HepG2 (cell line): Measurements from ENCODE around the gene AKAP9. TPM values are rescaled to one million over a fixed set of nuclear protein-coding genes. Genes with fewer than 3 reads are reported as not detected.

Experiments used
- DNMT1 ChIP-seq: sonication (generic); formaldehyde crosslinking; IDR thresholded peaks from 2 replicates; pipeline ENCODE4 v1.5.1; 2020; ENCODE audit warnings: mild to moderate bottlenecking, missing genetic modification reagents
- HOXA5 ChIP-seq: sonication (generic); formaldehyde crosslinking; IDR thresholded peaks from 2 replicates; pipeline ENCODE4 v1.4.0; 2020; ENCODE audit warnings: missing genetic modification reagents
- HOXD1 ChIP-seq: sonication (generic); formaldehyde crosslinking; IDR thresholded peaks from 2 replicates; pipeline ENCODE4 v1.5.0; 2020; ENCODE audit warnings: missing genetic modification reagents
- MAFG ChIP-seq: sonication (generic); formaldehyde crosslinking; IDR thresholded peaks from 2 replicates; pipeline ENCODE4 v1.5.1; 2020; ENCODE audit warnings: mild to moderate bottlenecking, missing genetic modification reagents
- MED13 ChIP-seq: sonication (generic); formaldehyde crosslinking; IDR thresholded peaks from 2 replicates; pipeline ENCODE4 v1.5.0; 2020; ENCODE audit warnings: missing genetic modification reagents
- PRDM10 ChIP-seq: sonication (generic); formaldehyde crosslinking; IDR thresholded peaks from 2 replicates; pipeline ENCODE4 v1.4.0; 2020; ENCODE audit warnings: low read depth, missing genetic modification reagents
- RBFOX2 ChIP-seq: fragments of 200-400 bp; formaldehyde crosslinking; IDR thresholded peaks from 2 replicates; pipeline ENCODE4 v1.6.1; 2017; ENCODE audit warnings: low read depth, mild to moderate bottlenecking, low read length
- RFXANK ChIP-seq: IDR thresholded peaks from 2 replicates; pipeline ENCODE4 v1.6.1; 2016
- TOE1 ChIP-seq: sonication (generic); formaldehyde crosslinking; IDR thresholded peaks from 2 replicates; pipeline ENCODE4 v1.4.0; 2020; ENCODE audit warnings: mild to moderate bottlenecking, missing genetic modification reagents
- ZBTB20 ChIP-seq: sonication (generic); formaldehyde crosslinking; IDR thresholded peaks from 2 replicates; pipeline ENCODE4 v1.8.1; 2023; ENCODE audit warnings: missing genetic modification reagents, low read depth, mild to moderate bottlenecking, borderline replicate concordance
- ZFP41 ChIP-seq: sonication (generic); formaldehyde crosslinking; IDR thresholded peaks from 2 replicates; pipeline ENCODE4 v1.4.0; 2020; ENCODE audit warnings: mild to moderate bottlenecking, missing genetic modification reagents, borderline replicate concordance
- ZNF20 ChIP-seq: sonication (generic); formaldehyde crosslinking; IDR thresholded peaks from 2 replicates; pipeline ENCODE4 v1.4.0; 2020; ENCODE audit warnings: mild to moderate bottlenecking, moderate library complexity, missing genetic modification reagents
- ZNF580 ChIP-seq: IDR thresholded peaks from 2 replicates; pipeline ENCODE4 v1.6.1; 2016; ENCODE audit warnings: low read depth, borderline replicate concordance
- ZNF773 ChIP-seq: sonication (generic); formaldehyde crosslinking; IDR thresholded peaks from 2 replicates; pipeline ENCODE4 v1.4.0; 2020; ENCODE audit warnings: missing genetic modification reagents, borderline replicate concordance
- polyA plus RNA-seq, 8 experiments: library from polyadenylated mRNA; depleted of rRNA in 3 of 8; stranded (reverse) in 7 of 8; unstranded in 1 of 8; fragments of >200 nt; fragmentation: Illumina TruSeq in 4 of 8; extraction: Trizol in 4 of 8; gene quantifications; 2 replicates each; pipeline versions ENCODE4 v1.2.1 to v1.2.3, GENCODE V29; 2011 to 2016; ENCODE audit warnings: low read depth in 4 of 8, missing spikeins in 1 of 8, mixed read lengths in 1 of 8; ENCODE audit not compliant: insufficient read depth in 1 of 8
- total RNA-seq, 5 experiments: library from RNA; depleted of rRNA; stranded (reverse); fragments of >200 nt; fragmentation: Illumina TruSeq; extraction: Trizol; gene quantifications; 2 replicates each; pipeline ENCODE4 v1.2.3, GENCODE V29; 2016; ENCODE audit warnings: low read depth in 1 of 5
- TF ChIP-seq, protein P1 (sequence below): sonication (generic); formaldehyde crosslinking; IDR thresholded peaks from 2 replicates; pipeline ENCODE4 v1.9.0; 2021; ENCODE audit warnings: mild to moderate bottlenecking, missing genetic modification reagents
- TF ChIP-seq, protein P2 (sequence below): sonication (generic); formaldehyde crosslinking; IDR thresholded peaks from 2 replicates; pipeline ENCODE4 v1.4.0; 2020; ENCODE audit warnings: missing genetic modification reagents

Gene AKAP9
- total and polyA plus RNA-seq, 2 of the 13 experiments (the other 11 are each of a cell fraction or from before 2014, with no cell fraction given): 27.6 to 33.1 TPM

DNA sequence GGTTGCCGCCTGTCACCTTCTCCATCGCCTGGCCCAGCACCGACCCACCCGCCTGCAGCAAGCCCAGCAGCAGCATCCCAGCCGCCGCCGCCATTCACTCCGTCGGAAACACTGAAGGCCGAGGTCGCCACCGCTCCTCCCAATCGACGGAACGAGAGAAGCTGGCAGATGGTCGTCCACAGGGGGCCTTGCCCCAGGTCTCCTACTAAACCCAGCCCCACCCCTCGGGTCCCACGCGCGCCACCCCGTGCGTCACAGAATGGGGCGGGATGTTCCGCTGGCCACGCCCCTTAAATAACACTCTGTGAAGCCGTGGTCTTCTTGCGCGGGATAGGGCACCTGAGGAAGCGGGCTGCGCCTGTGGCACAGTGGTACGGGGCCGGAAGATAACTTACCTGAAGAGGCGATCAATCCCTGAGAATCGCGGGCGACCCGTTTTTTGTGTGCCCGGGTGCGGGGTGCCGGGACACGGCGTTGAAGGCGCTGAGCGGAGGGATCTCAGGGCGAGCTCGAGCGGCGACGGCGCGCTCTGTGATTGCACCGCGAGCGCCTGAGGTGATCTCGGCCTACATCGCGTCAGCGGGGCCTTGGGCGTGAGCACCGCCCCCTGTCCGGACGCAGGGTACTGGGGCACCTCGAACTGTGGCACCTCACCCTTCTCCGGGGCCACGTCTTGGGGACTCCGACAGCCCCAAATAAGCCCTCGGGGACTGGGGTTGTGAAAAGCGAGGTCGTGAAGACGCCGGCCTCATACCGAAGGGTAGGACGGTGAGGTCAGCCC lies 193.8 kb downstream of the AKAP9 start, which contains the start of gene CYP51A1 (continued):
- 0 out of 2 replicates have a peak, but pooled peaks have one; percentile 81 for TF ChIP-seq ZFP41 (CRISPR knock-in tag)
- TF ChIP-seq RFXANK (CRISPR knock-in tag): no peak
- no peak for TF ChIP-seq DNMT1 (CRISPR knock-in tag)
- TF ChIP-seq ZNF773 (CRISPR knock-in tag): no peak; the same call in 1 of the 2 replicates
- TF ChIP-seq PRDM10 (CRISPR knock-in tag): no peak
- peak; percentile 37; the same call in 1 of the 2 replicates for TF ChIP-seq TOE1 (CRISPR knock-in tag)
- TF ChIP-seq, protein P1, sequence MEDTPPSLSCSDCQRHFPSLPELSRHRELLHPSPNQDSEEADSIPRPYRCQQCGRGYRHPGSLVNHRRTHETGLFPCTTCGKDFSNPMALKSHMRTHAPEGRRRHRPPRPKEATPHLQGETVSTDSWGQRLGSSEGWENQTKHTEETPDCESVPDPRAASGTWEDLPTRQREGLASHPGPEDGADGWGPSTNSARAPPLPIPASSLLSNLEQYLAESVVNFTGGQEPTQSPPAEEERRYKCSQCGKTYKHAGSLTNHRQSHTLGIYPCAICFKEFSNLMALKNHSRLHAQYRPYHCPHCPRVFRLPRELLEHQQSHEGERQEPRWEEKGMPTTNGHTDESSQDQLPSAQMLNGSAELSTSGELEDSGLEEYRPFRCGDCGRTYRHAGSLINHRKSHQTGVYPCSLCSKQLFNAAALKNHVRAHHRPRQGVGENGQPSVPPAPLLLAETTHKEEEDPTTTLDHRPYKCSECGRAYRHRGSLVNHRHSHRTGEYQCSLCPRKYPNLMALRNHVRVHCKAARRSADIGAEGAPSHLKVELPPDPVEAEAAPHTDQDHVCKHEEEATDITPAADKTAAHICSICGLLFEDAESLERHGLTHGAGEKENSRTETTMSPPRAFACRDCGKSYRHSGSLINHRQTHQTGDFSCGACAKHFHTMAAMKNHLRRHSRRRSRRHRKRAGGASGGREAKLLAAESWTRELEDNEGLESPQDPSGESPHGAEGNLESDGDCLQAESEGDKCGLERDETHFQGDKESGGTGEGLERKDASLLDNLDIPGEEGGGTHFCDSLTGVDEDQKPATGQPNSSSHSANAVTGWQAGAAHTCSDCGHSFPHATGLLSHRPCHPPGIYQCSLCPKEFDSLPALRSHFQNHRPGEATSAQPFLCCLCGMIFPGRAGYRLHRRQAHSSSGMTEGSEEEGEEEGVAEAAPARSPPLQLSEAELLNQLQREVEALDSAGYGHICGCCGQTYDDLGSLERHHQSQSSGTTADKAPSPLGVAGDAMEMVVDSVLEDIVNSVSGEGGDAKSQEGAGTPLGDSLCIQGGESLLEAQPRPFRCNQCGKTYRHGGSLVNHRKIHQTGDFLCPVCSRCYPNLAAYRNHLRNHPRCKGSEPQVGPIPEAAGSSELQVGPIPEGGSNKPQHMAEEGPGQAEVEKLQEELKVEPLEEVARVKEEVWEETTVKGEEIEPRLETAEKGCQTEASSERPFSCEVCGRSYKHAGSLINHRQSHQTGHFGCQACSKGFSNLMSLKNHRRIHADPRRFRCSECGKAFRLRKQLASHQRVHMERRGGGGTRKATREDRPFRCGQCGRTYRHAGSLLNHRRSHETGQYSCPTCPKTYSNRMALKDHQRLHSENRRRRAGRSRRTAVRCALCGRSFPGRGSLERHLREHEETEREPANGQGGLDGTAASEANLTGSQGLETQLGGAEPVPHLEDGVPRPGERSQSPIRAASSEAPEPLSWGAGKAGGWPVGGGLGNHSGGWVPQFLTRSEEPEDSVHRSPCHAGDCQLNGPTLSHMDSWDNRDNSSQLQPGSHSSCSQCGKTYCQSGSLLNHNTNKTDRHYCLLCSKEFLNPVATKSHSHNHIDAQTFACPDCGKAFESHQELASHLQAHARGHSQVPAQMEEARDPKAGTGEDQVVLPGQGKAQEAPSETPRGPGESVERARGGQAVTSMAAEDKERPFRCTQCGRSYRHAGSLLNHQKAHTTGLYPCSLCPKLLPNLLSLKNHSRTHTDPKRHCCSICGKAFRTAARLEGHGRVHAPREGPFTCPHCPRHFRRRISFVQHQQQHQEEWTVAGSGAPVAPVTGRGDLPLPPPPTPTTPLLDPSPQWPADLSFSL: no peak
- TF ChIP-seq ZNF580 (CRISPR knock-in tag): peak; percentile 54; the same call in 1 of the 2 replicates
- no peak for TF ChIP-seq ZNF20 (CRISPR knock-in tag)
- TF ChIP-seq HOXA5 (CRISPR knock-in tag): peak; percentile 85
- TF ChIP-seq MED13 (CRISPR knock-in tag): peak; percentile 73; the same call in 1 of the 2 replicates
- peak; percentile 30; the same call in 1 of the 2 replicates for TF ChIP-seq ZBTB20 (CRISPR knock-in tag)
- no peak for TF ChIP-seq MAFG (CRISPR knock-in tag)
- peak; percentile 88 for TF ChIP-seq RBFOX2
- no peak for TF ChIP-seq HOXD1 (CRISPR knock-in tag)
- TF ChIP-seq, protein P2, sequence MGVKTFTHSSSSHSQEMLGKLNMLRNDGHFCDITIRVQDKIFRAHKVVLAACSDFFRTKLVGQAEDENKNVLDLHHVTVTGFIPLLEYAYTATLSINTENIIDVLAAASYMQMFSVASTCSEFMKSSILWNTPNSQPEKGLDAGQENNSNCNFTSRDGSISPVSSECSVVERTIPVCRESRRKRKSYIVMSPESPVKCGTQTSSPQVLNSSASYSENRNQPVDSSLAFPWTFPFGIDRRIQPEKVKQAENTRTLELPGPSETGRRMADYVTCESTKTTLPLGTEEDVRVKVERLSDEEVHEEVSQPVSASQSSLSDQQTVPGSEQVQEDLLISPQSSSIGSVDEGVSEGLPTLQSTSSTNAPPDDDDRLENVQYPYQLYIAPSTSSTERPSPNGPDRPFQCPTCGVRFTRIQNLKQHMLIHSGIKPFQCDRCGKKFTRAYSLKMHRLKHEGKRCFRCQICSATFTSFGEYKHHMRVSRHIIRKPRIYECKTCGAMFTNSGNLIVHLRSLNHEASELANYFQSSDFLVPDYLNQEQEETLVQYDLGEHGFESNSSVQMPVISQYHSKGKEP (CRISPR knock-in tag): no peak
